GM21619 (cell line): ENCODE data around the gene PRDM7.
A peak's percentile ranks its signal among the peaks of the same experiment; 100 is the strongest.

Experiments
- ATAC-seq: cut with Tn5 transposase; IDR thresholded peaks from one replicate; pipeline ENCODE4 v1.9.1; 2021; ENCODE audit not compliant: unreplicated experiment

PRDM7 gene

DNA sequence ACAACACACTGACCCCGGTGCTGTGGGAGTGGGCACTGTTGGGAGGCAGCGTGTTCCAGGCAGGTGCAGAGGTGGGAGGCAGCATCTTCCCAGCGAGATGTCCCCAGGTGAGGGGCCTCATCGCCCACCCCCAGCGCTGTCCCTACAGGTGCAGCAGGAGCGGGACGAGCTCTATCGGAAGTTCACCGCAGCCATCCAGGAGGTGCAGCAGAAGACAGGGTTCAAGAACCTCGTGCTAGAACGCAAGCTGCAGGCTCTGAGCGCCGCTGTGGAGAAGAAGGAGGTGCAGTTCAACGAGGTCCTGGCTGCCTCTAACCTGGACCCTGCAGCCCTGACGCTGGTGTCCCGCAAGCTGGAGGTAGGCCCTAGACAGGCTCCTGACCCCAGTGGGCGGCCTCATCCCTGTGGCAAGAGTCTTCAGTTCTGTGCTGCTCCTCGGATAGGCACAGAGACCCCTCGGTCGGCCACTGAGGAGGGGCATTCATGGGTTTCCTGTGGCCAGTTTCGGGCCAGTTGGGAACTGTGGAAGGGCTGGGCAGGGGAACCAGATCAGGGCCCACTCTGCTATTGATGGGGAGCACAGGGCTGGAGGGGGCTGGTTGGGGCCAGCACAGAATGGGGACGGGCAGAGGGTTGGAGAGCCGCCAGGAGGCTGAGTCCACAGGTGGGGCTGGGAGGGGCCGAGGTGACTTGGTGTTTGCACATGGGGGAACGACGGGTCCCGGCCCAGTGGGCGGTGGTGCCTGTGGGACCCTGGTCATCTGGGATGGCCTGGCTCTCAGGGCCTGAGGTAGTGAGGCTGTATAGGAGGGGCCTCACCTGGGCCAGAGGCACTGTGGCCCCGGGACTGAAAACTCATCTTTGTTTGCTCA, 36.7 kb downstream of the PRDM7 start:
- ATAC-seq = no peak

DNA sequence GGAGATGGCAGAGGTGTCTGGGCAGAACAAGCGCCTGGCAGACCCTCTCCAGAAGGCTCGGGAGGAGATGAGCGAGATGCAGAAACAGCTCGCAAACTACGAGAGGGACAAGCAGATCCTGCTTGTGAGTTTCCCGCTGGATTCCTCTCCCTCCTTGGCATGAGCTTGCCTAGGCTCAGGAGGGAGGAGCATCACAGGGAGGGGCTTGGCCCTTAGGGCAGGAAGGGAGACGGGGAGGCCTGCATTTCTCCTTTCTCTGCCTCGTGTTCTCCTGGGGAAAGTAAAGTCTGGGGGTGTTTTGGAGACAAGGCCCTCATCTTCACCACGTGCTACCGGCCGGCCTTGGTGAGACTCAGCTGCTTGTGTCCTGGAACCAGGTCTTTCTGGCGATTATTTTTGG, 39.9 kb downstream of the PRDM7 start:
- no peak for ATAC-seq

DNA sequence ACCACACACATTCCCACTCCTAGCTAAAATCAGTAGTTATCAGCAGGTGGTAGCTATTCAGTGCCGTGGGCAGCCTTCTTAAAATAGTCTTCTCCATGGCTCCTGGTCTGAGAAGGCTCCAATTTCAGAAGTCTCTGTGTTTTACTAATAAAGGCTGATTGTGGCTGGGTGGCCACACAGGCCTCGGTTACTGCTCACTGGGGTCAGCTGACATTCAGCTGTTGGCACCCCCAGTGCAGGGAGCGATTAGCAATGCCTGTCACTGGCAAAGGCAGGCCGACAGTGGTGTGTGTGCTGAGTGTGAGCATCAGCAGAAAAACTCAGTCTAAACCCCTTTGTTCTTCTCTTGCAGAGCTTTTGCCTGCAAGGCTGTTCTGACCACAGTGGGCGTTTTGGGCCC, 41.2 kb downstream of the PRDM7 start:
- no peak for ATAC-seq

DNA sequence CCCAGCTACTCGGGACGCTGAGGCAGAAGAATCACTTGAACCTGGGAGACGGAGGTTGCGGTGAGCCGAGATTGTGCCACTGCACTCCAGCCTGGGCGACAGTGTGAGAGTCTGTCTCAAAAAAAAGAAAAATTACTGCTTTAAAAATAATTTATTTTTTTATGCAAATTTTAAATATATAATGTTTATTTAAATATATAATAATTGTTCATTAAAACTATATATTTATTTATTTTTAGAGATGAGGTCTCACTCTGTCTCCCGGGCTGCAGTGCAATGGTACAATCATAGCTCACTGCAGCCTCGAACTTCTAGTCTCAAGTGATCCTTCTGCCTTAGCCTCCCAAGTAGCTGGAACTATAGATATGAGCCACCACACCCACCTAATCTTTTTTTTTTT, 42.6 kb downstream of the PRDM7 start:
- no peak for ATAC-seq

DNA sequence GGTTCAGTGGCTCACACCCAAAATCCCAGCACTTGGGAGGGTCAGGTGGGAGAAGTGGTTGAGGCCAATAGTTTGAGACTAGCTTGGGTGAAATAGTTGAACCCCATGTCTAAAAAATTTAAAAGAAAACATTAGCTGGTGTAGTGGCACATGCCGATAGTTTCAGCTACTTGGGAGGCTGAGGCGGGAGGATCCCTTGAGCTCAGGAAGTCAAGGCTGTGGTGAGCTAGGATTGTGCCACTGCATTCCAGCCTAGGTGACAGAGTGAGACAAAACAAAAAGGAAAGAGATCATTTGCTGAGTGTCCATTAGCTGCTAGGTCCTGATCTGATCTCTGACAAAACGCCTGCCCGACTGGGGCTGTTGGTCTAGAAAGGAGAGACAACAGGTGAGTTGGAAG, 43.7 kb downstream of the PRDM7 start:
- ATAC-seq = no peak

DNA sequence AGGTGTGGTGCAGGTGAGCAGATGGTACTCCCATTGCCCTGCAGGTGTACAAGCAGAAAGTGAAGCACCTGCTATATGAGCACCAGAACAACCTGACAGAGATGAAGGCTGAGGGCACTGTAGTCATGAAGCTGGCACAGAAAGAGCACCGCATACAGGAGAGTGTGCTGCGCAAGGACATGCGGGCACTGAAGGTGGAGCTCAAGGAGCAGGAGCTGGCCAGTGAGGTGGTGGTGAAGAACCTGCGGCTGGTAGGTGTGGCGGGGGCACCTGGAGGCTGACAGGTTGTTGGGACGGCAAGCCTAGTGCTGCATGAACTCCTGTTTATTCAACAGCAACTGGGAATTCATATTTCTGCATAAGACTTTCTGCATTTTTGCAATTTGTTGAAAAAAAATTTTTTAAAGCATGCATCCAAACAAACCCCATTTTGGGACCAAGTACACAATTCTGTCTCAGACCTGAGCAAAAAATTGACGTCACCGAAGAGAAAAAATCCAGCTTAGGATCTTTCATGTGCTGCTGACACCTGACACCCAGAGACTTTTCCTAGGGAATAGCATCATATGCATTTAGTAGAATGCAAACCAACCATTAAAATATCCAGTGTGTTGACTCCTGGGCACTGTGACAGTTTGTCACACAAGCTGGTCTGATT, 44.3 kb downstream of the PRDM7 start:
- ATAC-seq = no peak

DNA sequence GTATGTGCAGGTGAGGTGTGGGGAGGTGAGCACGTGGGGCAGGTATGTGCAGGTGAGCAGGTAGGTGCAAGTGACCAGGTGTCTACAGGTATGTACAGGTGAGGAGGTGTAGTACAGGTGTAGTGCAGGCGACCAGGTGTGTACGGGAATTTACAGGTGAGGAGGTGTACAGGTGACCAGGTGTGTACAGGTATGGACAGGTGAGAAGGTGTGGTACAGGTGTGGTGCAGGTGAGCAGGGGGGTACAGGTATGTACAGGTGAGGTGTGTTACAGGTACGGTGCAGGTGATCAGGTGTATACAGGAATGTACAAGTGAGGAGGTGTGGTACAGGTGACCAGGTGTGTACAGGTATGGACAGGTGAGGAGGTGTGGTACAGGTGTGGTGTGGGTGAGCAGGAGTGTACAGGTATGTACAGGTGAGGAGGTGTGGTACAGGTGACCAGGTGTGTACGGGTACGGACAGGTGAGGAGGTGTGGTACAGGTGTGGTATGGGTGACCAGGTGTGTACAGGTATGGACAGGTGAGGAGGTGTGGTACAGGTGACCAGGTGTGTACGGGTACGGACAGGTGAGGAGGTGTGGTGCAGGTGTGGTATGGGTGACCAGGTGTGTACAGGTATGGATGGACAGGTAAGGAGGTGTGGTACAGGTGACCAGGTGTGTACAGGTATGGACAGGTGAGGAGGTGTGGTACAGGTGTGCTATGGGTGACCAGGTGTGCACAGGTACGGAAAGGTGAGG, 45.0 kb downstream of the PRDM7 start:
- ATAC-seq = no peak

DNA sequence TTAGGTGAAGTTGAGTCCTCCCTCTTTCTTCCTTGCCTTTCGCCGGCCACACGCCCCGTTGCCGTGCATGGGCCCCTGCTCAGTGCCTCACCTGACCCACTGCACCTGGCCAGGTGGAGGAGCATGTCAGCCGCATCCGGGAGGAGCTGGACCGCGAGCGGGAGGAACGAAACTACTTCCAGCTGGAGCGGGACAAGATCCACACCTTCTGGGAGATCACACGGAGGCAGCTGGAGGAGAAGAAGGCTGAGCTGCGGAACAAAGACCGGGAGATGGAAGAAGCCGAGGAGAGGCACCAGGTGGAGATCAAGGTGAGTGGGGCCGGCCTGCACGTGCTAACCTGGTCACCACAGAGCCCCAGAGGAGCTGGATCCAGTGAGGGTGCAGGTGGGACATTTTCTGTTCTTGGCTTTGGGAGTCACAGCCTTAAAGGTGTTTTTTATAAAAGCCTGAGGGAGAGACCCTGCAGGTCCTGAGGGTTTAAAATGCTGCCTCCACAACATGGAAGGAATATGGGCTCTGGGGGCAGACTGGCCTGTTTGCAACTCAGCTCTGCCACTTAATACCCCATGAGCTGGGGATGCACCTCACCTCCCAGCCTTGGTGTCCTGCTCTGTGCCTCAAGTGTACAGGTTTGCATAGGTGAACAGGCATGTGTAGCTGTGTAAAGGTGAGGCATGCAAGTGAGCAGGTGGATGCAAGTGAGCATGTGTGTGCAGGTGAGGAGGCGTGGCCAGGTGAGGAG, 45.8 kb downstream of the PRDM7 start:
- no peak for ATAC-seq

DNA sequence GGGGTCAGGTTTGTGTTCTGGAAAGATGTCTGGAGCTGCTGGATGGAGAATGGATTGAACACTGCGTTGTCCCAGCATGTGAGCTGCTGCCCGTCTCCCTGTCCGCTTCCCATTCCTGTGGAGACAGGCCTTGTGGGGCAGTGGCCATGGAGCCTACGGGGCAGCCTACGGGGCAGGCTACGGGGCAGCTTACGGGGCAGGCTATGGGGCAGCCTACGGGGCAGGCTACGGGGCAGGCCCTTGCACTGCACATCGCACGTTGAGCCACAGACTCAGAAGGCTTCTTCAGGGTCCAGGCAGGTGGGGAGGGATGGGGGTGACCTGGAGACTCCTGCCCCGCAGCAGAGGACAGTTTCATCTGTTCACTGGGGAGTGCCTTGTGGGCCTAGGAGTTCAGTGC, 48.1 kb downstream of the PRDM7 start:
- ATAC-seq = no peak

DNA sequence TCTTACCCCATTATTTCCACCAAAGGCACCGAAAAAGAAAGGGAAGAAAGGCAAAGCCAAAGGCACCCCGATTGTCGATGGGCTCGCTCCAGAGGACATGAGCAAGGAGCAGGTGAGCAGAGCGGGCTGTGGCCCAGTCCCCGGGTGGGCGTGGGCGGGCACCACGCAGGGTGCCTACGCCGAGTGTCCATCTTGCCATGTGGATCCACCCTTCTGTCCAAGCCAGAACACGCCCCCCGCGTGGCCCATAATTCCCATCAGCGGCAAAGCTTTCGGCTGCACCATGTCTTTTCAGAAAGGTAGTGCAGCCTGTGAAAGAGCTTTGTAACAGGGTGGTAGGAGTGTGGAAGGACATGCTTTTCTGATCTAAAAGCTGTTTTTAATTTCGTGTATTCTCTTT, 49.5 kb downstream of the PRDM7 start:
- ATAC-seq = no peak

DNA sequence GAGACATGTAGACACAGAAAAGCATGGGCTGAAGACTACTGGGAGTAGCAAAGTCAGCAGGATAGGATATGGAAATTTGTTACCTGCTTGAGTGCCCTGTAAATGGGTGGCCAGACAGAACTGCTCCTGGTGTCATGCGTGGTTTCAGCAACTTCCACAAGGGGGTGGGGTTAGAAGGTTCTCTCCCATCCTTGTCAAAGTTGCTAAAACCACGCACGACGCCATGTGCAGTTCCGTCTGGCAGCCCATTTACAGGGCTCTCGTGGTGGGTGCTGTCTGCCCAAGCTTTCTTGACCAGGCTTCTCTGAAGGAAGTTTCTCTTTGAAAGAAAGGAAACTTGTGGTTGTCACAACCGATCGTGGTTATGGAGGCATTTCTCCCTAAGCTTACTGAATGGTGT, 51.0 kb downstream of the PRDM7 start:
- ATAC-seq = no peak

DNA sequence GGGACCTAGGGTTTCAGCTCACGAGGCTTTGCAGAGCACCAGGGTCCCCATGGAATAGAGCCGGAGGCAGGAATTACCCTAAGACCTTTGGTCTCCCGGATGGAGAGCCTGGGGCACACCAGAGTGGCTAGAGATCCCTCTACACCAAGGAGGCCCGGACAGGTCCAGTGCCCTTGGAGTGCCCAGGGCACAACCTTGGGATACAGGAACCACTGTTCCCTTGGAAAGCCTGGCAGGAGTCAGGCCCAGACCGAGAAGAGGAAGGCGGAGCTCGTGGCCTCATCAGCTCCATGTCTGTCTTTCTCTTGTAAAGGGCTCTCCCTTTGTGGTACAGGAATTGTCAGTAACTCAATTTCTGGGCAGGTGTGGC, 54.1 kb downstream of the PRDM7 start:
- ATAC-seq = no peak

DNA sequence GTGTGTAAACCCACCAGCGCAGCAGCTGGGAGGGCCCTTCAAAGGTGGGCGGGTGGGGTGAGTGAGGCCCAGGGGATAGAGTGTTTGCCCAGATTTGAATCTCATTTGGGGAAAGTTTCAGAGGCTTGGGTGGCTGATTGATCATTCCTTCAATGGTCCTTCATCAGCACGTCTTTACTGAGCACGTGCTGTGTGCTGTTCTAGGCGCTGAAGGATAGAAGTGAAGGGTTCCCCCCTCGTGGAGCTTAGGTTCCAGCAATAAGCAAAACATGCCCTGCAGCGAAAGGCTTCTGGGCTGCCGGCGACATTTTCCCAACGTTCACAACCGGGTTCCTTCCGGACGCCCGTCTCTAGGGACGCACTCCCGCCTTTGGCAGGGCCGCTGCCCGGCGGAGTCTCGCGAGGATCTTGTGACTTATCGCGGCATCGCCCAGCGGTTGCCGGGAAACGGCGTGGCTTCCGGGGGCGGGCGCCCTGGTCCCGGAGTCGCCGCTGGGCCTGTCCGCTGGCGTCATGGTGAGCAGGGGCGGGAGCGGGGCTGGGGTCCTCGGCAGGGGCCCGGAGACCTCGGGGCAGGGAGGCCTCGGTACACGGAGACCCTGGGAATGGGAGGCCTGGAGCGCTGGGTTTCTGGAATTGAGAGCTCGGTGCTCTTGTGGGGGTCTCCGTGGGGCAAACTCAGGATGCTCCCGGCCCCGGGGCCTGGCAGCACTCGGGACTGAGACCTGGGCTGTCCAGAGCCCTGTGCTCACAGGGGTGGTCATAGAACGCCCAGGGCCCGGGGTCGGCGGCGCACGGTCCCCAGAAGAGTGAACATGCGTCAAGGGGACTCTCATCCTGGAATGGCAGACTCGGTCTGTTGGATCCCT, 54.7 kb downstream of the PRDM7 start:
- peak; percentile 79 for ATAC-seq

DNA sequence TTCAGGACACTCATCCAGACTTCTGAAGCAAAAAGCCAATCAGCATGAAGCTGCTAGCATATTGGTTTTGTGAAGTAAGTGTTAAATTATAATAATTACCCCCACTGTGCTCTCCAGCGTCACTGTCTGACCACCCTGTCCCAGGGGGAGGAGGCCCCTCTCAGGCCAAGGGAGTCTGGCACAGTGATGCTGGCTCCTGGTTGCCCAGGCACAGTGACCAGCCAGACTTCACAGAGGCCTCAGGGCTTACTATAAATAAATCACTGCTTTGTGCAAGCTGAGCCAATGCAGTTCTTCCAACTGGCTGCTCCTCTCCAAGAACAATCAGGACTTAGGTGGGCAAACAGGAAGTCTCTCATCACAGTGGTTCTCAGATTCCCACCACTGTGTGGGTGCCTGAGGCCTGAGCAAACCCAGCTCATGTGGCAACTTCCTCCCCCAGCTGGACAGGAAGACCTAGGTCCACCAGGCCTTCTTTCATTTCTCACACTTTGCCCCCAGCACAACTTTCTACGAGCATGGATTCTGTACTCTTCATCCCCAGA, 56.2 kb downstream of the PRDM7 start:
- ATAC-seq = no peak

DNA sequence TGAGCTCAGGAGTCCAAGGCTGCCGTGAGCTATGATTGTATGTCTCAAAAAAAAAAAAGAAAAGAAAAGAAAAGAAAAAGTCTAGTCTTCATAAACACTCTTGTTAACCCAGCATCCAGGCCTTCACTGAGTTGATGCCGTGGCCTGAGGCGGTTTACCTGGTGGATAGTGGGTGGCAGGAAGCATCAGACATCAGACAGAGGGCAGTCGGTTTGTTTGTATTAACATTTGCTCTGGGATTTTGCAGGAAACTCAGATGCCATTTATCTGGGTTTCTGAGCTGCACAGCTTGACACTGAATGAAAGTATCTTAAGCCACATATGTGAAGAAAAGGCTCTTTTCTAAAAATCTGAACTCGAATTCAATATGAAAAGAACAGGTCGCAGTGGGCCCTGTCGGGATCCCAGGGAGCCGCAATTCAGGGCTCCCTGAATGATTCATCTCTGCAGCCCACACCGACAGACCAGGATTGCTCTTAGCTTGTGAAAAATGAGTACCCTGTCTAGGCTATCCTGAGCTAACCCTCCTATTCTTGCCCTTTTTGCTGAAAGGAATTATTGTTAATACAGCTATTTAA, 56.8 kb downstream of the PRDM7 start:
- ATAC-seq = no peak

DNA sequence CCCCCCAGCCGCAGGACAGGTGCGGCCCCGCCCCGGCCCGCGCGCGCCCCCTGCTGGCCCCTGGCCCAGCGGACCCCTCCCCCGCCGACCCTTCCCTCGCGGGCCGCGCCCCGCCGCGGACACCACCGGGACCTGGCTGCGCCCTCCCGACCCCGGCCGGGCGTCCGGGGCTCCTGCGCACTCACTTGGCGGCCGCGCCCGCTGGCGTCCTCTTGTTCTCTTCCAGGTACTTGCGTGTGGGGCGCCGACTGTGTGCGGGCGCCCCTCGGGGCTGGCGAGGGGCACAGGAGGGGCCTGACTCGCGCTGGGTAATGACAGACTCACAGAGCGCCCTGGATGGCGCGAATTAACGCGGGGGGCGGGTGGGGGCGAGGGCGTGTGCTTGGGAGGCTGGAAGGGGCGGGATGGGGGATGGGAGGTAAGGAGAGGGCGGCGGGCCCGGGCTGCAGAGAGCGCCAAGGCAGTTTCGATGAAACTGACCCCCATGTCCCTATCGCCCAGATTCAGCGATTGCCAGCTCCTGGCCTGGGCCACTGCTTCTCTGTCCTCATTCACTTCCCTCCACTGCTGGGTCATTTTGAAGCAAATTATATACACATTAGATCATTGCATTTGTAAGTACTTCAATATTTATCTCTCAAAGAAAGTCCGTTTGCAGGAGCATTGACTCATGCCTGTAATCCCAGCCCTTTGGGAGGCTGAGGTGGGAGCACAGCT, 57.4 kb downstream of the PRDM7 start:
- ATAC-seq = no peak

DNA sequence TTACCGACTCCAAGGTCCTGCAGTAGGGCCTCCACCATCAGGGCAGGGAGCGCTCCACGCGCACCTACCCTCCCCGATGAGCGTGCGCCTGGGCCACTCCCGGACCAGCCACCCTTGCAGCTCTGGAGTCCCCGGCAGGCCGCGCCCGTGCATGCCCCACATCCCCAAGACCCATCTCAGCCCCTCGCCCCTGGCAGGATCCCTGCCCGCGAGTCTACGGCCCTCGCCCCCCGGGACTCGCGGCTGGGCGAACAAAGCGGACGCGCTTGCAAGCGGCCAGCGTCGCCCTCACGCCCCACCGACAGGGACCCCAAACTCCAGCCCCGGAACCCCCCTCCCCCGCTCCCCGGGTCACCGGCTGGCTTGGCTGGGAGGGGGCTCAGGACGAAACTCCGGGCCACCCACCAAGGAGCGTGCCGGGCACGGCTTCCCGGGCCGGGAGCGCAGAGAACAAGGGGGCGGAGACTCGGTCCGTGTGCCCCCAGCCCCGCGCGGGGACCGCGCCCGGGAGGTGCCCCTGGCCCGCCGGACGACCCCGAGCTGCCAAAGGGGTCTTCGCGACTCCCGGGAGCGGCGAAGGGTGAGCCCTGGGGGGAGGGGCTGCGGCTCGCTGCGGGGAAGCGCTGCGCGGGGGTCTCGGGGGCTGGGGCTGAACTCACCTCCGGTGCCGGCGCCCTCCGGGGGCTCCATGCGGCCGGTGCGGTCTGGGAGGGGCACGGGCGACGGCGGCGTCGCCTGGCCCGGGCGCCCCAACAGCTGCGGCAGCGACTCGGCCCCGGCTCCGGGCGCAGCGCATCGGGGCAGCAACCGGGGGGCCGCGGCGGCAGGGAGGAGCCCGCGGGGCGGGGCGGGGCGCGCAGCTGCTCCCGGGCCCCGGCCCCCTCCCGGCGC, 58.2 kb downstream of the PRDM7 start, which contains the start of gene DBNDD1:
DBNDD1 (minus strand) TSS at position 805 of the 891 bp plus-strand sequence; CDS start at position 690, 115 bp downstream.
- ATAC-seq = no peak

DNA sequence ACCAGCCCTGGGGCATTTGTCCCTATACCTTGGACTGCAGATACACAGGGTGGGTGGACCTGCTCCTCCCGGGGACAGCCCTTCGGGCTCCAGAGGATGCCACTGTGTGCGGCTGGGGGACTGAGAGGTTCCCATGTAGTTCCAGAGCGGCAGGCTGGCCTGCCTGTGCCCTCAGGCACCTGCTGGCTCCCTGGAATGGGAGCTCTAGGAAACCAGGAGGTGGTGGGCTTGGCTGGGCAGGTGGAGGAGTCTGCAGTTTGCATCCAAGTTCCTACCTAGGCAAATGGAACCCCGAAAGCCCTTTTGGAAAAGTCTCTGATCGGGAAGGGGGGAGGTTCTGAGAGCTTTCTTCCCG, 58.9 kb downstream of the PRDM7 start:
- ATAC-seq = no peak
